ENCODE results near the gene DOCK8.

- TF ChIP-seq CTCF (IDR thresholded peaks at IDR 0.05) (no peak), POLR2A (IDR thresholded peaks at IDR 0.05) (no peak)
Measured at GRCh38 chr9:264231-264630, 49.6 kb downstream of the DOCK8 start.
